ENCODE data around the gene DVL1. TPM values are rescaled to one million over a fixed set of nuclear protein-coding genes. Genes with fewer than 3 reads are reported as not detected.

Gene DVL1
- total and polyA plus RNA-seq, 2 experiments from 2014 or later = 8.6 to 113 TPM

DNA sequence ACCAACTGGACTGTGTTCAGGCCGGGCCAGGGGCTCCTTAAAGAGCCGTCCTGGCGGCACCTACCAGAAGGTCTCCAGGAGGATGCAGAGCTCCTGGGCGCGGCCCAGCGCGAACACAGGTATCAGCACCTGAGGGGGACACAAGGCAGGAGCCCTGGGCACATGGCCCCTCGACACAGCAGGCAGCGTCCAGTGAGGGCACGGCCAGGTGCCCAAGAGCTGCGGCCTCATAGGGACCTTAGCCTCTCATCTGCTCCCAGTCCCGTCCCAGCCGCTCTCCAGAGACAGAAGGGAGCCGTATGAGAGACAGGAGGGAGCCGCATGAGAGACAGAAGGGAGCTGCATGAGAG, 35.0 kb downstream of the DVL1 start:
- Histone ChIP-seq H3K79me2 (ENCODE audit: insufficient read depth) (peaks cover 66% of the 10 kb centered on the region), H3K4me3 (no peak overlapping the region), H3K27me3 (replicated peaks; ENCODE audit: insufficient read depth) (no peaks in the 10 kb centered on the region), H3K27ac (no peak overlapping the region), H3K36me3 (ENCODE audit: low read depth) (peaks cover 16% of the 10 kb centered on the region; the same call in 1 of the 2 replicates), H3F3A (ENCODE audit: insufficient read depth) (peaks cover 25% of the 10 kb centered on the region), H4K20me1 (ENCODE audit: insufficient read depth) (no peaks in the 10 kb centered on the region), H2AFZ (no peak overlapping the region), H3K4me2 (ENCODE audit: unreplicated experiment) (no peak overlapping the region), H3K4me1 (ENCODE audit: insufficient read depth) (peaks cover 12% of the 10 kb centered on the region), H3K9me3 (ENCODE audit: low read depth) (no peaks in the 10 kb centered on the region), H3K9ac (no peak overlapping the region), H3K9me2 (ENCODE audit: insufficient read depth) (no peaks in the 10 kb centered on the region)
- DNase-seq = no peak
- in situ Hi-C loops (cut with MboI) = no loop called here
- 93 to 94% methylated on average over 10 to 12 of the region's 15 CpGs for whole genome bisulfite sequencing, 2 experiments (ENCODE audit: low coverage in 1 of 2, low lambda C conversion rate in 2 of 2, missing lambda C conversion rate in 2 of 2)
- TF ChIP-seq EZH2 (IDR thresholded peaks at IDR 0.05; ENCODE audit: insufficient read depth, poor library complexity, severe bottlenecking) (no peak), EZH2phosphoT487 (IDR thresholded peaks at IDR 0.05; ENCODE audit: insufficient read depth, low read depth) (no peak)

DNA sequence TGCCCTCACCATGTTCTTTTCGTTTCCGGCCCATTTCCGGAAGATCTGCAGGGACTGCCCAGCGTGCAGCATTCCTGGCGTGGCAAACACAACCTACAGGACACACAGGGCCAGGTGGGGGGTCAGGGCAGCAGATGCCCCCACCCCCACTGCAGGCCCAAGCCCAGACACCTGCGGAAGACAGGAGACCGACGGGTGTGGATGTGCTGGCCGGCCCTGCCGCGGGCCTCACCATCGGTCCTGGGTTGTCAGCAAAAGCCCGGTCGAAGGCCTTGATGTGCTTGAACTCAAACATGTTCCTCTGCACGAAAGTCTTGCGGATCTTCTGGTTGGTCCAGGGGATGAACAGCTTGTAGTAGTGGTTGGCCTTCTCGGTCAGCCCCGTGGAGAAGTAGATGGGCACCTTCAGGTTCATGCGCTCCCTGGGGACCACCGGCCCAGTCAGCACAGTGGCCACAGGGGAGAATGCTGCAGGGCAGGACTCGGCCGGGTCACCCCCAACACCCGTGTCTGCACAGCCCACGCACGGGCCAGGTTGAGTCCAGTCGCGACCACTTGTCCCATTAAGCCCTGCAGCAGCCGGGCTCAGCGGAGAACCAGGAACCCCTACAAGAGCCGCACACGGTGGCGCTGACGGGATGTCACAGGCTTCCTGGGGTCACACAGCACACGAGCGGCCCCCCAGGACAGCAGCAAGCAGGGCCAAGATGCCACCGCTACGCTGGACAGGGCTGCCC, 35.5 kb downstream of the DVL1 start:
- Histone ChIP-seq H2AFZ (no peak overlapping the region), H3K9me3 (ENCODE audit: low read depth) (no peaks in the 10 kb centered on the region), H3K79me2 (ENCODE audit: insufficient read depth) (peaks cover 64% of the 10 kb centered on the region), H3K4me3 (no peak overlapping the region), H3F3A (ENCODE audit: insufficient read depth) (peaks cover 20% of the 10 kb centered on the region), H3K27ac (no peak overlapping the region), H3K36me3 (ENCODE audit: low read depth) (peaks cover 16% of the 10 kb centered on the region; the same call in 1 of the 2 replicates), H3K4me1 (ENCODE audit: insufficient read depth) (peaks cover 9% of the 10 kb centered on the region), H3K4me2 (ENCODE audit: unreplicated experiment) (no peak overlapping the region), H4K20me1 (ENCODE audit: insufficient read depth) (no peaks in the 10 kb centered on the region), H3K9me2 (ENCODE audit: insufficient read depth) (no peaks in the 10 kb centered on the region), H3K27me3 (replicated peaks; ENCODE audit: insufficient read depth) (no peaks in the 10 kb centered on the region), H3K9ac (no peak overlapping the region)
- 91 to 94% methylated on average over 28 to 37 of the region's 37 CpGs for WGBS, 2 experiments (ENCODE audit: low coverage in 1 of 2, low lambda C conversion rate in 2 of 2, missing lambda C conversion rate in 2 of 2)
- DNase-seq = no peak
- in situ Hi-C loops (cut with MboI) = no loop called here
- no peak for TF ChIP-seq EZH2 (IDR thresholded peaks at IDR 0.05; ENCODE audit: insufficient read depth, poor library complexity, severe bottlenecking)
- no peak for TF ChIP-seq EZH2phosphoT487 (IDR thresholded peaks at IDR 0.05; ENCODE audit: insufficient read depth, low read depth)

GRCh38 chr1:1312450-1313314, 36.5 kb downstream of the DVL1 start:
- Histone ChIP-seq H2AFZ (no peak overlapping the region), H3K27me3 (replicated peaks; ENCODE audit: insufficient read depth) (no peaks in the 10 kb centered on the region), H3K79me2 (ENCODE audit: insufficient read depth) (peaks cover 59% of the 10 kb centered on the region), H3K36me3 (ENCODE audit: low read depth) (peaks cover 16% of the 10 kb centered on the region; the same call in 1 of the 2 replicates), H3K4me3 (no peak overlapping the region), H3K9me2 (ENCODE audit: insufficient read depth) (no peaks in the 10 kb centered on the region), H3F3A (ENCODE audit: insufficient read depth) (peaks cover 11% of the 10 kb centered on the region), H3K4me2 (ENCODE audit: unreplicated experiment) (no peak overlapping the region), H4K20me1 (ENCODE audit: insufficient read depth) (no peaks in the 10 kb centered on the region), H3K9me3 (ENCODE audit: low read depth) (no peaks in the 10 kb centered on the region), H3K9ac (no peak overlapping the region), H3K4me1 (ENCODE audit: insufficient read depth) (peaks cover under 1% of the 10 kb centered on the region), H3K27ac (no peak overlapping the region)
- in situ Hi-C loops (cut with MboI) = no loop called here
- DNase-seq = no peak
- 92 to 94% methylated on average over 39 to 49 of the region's 49 CpGs for WGBS, 2 experiments (ENCODE audit: low coverage in 1 of 2, low lambda C conversion rate in 2 of 2, missing lambda C conversion rate in 2 of 2)
- TF ChIP-seq EZH2phosphoT487 (IDR thresholded peaks at IDR 0.05; ENCODE audit: insufficient read depth, low read depth) (no peak), EZH2 (IDR thresholded peaks at IDR 0.05; ENCODE audit: insufficient read depth, poor library complexity, severe bottlenecking) (no peak)

DNA sequence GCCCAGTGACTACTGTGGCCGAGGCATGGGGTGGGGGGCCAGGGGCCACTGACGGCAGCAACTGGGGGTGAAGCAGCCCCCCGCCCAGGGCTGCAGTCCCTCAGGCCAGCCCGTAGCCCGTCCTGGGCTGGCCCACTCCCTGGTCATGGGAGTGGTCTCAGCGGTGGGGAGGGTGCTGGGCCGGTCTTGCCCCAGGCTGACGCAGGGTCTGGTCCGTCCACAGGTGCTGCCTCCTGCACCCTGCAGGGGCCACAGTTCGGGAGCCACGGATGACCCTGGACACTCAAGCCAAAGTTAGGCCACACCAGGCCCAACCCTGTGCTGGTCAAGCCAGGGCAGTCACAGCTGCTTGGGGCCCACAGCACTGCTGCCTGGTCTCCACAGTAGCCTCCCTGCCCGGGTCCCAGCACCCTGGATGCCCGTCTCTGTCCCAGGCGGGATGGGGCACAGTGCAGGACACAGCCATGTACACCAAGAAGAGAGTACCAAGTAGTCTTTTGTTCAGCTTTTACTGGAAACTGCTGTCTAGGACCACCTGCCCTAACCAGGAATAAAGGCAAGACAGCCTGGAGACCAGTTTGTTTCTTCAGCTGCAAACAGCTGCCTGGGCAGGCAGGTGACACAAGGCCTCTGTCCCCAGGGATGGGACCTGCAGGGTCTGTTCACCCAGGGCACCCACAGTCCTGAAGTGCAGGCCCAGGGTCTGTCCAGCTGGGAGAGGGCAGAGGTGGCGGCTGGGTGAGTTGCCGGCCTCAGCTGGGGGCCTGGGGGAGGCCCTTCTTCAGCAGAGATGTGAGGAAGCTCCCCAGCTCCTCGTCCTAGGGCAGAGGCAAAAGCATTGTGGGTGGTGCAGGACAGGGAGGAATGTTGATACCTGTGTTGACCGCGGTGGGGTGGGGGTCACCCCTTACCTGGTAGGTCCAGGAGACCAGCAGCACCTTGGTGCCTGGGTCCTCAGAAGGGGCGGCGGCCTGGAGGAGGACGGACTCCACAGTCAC, 37.8 kb downstream of the DVL1 start:
- peaks cover 16% of the 10 kb centered on the region; the same call in 1 of the 2 replicates for H3K36me3 ChIP-seq (ENCODE audit: low read depth)

More for the DNA sequence above, 37.8 kb downstream of the DVL1 start:
- no peaks in the 10 kb centered on the region for H3K9me3 ChIP-seq (ENCODE audit: low read depth)
- H2AFZ ChIP-seq = no peak overlapping the region
- H3K4me1 ChIP-seq (ENCODE audit: insufficient read depth) = peaks cover 3% of the 10 kb centered on the region
- no peak overlapping the region for H3K27ac ChIP-seq
- peaks cover 56% of the 10 kb centered on the region for H3K79me2 ChIP-seq (ENCODE audit: insufficient read depth)
- no peak overlapping the region for H3K4me2 ChIP-seq (ENCODE audit: unreplicated experiment)
- 90% methylated on average over 22 of the region's 22 CpGs for WGBS, 2 experiments (ENCODE audit: low coverage in 1 of 2, low lambda C conversion rate in 2 of 2, missing lambda C conversion rate in 2 of 2)
- H3K9ac ChIP-seq = no peak overlapping the region
- H3K4me3 ChIP-seq = no peak overlapping the region
- TF ChIP-seq EZH2 (IDR thresholded peaks at IDR 0.05; ENCODE audit: insufficient read depth, poor library complexity, severe bottlenecking) (no peak), EZH2phosphoT487 (IDR thresholded peaks at IDR 0.05; ENCODE audit: insufficient read depth, low read depth) (no peak)
- no peaks in the 10 kb centered on the region for H3K9me2 ChIP-seq (ENCODE audit: insufficient read depth)
- H3F3A ChIP-seq (ENCODE audit: insufficient read depth) = no peaks in the 10 kb centered on the region
- no peaks in the 10 kb centered on the region for H3K27me3 ChIP-seq (replicated peaks; ENCODE audit: insufficient read depth)
- DNase-seq = no peak
- H4K20me1 ChIP-seq (ENCODE audit: insufficient read depth) = no peaks in the 10 kb centered on the region
- in situ Hi-C loops (cut with MboI) = no loop called here
